D341Med (cell line): ENCODE results near the gene NAP1L5.
A peak's percentile ranks its signal among the peaks of the same experiment; 100 is the strongest.

Source experiments
- DNase-seq: peaks from one replicate; pipeline ENCODE4 v3.0.0; 2012; ENCODE audit warnings: low spot score

Gene NAP1L5

GRCh38 chr4:88722276-88722780 is 24.7 kb upstream of the NAP1L5 start:
- no peak for DNase-seq

- peak; percentile 73 for DNase-seq
Measured at GRCh38 chr4:88720451-88721428, 23.1 kb upstream of the NAP1L5 start.

- DNase-seq = no peak
Measured at GRCh38 chr4:88719381-88719780, 21.8 kb upstream of the NAP1L5 start.

GRCh38 chr4:88718098-88718497 is 20.5 kb upstream of the NAP1L5 start:
- no peak for DNase-seq

GRCh38 chr4:88713782-88714181 is 16.2 kb upstream of the NAP1L5 start:
- no peak for DNase-seq

GRCh38 chr4:88709989-88710388 is 12.4 kb upstream of the NAP1L5 start:
- no peak for DNase-seq

- peak; percentile 68 for DNase-seq
Measured at GRCh38 chr4:88706574-88706973, 8.9 kb upstream of the NAP1L5 start.

- no peak for DNase-seq
Measured at GRCh38 chr4:88705805-88706492, 8.3 kb upstream of the NAP1L5 start.

GRCh38 chr4:88705223-88705622 is 7.6 kb upstream of the NAP1L5 start:
- no peak for DNase-seq

GRCh38 chr4:88702782-88703181 is 5.2 kb upstream of the NAP1L5 start:
- DNase-seq = no peak

GRCh38 chr4:88698519-88698918 is 890 bp upstream of the NAP1L5 start:
- no peak for DNase-seq

- DNase-seq = no peak
Measured at GRCh38 chr4:88697141-88697540, 488 bp downstream of the NAP1L5 start.

- no peak for DNase-seq
Measured at GRCh38 chr4:88696630-88697029, 999 bp downstream of the NAP1L5 start.

- DNase-seq = no peak
Measured at GRCh38 chr4:88693792-88694191, 3.8 kb downstream of the NAP1L5 start.

GRCh38 chr4:88690355-88690754 is 7.3 kb downstream of the NAP1L5 start:
- no peak for DNase-seq

GRCh38 chr4:88681209-88681608 is 16.4 kb downstream of the NAP1L5 start:
- no peak for DNase-seq

- DNase-seq = no peak
Measured at GRCh38 chr4:88675543-88675942, 22.1 kb downstream of the NAP1L5 start.

- DNase-seq = peak; percentile 44
Measured at GRCh38 chr4:88674979-88675378, 22.6 kb downstream of the NAP1L5 start.

GRCh38 chr4:88674565-88674964 is 23.1 kb downstream of the NAP1L5 start:
- no peak for DNase-seq

- peak; percentile 22 for DNase-seq
Measured at GRCh38 chr4:88673886-88674285, 23.7 kb downstream of the NAP1L5 start.

GRCh38 chr4:88672987-88673386 is 24.6 kb downstream of the NAP1L5 start:
- peak; percentile 55 for DNase-seq

GRCh38 chr4:88661739-88662138 is 35.9 kb downstream of the NAP1L5 start:
- no peak for DNase-seq
